NCI-H146 (cell line): ENCODE data around the gene BCORL1.
A peak's percentile ranks its signal among the peaks of the same experiment; 100 is the strongest.

Source experiments
- DNase-seq: peaks from one replicate; lab custom pipeline; 2025; lab: John Stamatoyannopoulos, UW

BCORL1 gene

DNA sequence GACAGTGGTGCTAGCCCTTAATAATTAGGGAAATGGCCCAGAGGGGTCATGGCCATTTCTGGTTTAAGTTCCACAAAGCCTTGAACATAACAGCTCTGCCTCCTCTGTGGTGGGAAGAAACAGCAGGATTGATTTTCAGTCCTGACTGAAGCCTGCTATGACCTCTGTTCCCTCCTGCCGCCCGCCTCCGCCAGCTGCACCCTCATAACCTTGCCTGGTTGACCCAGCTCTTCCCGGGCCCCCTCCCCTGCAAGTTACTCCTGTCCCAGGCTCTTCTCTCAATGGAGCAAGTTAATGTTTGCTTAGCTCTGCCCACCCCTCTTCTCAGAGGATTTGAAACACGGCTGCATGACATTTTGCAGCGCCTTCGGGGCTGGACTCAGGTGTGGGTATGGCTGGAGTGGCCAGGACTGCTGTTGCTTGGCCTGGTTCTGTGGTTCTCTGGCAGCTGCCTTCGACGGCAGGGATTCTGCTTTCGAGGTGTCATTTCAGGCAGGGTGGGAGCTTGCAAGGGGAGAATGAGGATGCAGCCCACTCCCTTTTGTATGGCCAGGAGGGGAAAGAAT is 27.3 kb downstream of the BCORL1 start:
- DNase-seq: no peak

DNA sequence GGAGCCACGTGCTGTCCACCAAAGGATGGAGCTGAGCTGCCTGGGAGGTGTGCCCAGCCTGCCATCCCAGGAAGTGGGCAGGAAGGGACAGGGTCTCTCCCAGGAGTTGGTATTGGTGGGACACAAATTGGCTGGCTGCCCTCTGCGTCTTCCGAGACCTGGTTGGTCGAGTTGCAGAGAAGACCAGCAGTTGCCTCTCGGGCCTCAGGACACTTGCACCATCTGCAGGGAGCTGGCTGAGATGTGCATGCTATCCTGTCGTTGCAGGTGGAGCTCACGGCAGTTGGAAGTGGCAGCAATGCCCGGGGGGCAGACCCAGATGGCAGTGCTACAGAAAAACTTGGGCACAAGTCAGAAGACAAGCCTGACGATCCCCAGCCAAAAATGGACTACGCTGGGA is 30.2 kb downstream of the BCORL1 start:
- no peak for DNase-seq

DNA sequence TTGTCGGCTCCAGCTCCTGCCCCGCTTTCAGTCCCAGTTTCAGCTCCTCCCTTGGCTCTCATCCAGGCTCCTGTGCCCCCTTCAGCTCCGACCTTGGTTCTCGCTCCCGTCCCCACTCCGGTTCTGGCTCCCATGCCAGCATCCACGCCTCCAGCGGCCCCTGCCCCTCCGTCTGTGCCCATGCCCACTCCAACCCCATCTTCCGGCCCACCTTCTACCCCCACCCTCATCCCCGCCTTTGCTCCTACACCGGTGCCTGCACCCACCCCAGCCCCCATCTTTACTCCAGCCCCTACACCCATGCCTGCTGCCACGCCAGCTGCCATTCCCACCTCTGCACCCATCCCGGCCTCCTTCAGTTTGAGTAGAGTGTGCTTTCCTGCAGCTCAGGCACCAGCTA is 31.2 kb downstream of the BCORL1 start:
- DNase-seq: no peak

DNA sequence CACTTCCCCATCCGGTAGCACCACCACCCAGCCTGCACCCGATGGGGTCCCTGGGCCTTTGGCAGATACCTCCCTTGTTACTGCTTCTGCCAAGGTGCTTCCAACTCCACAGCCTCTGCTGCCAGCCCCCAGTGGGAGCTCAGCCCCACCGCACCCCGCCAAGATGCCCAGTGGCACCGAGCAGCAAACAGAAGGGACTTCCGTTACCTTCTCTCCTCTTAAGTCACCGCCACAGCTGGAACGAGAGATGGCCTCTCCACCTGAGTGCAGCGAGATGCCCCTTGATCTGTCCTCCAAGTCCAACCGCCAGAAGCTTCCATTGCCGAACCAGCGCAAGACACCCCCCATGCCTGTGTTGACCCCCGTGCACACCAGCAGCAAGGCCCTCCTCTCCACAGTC is 31.9 kb downstream of the BCORL1 start:
- no peak for DNase-seq

DNA sequence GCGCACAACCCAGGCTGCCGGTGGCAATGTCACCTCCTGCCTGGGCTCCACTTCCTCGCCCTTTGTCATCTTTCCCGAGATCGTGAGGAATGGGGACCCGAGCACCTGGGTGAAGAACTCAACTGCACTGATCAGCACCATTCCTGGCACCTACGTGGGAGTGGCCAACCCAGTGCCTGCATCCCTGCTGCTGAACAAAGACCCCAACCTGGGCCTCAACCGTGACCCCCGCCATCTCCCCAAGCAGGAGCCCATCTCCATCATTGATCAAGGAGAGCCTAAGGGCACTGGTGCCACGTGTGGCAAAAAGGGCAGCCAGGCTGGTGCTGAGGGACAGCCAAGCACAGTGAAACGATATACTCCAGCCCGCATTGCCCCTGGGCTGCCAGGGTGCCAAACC is 32.3 kb downstream of the BCORL1 start:
- DNase-seq: no peak

DNA sequence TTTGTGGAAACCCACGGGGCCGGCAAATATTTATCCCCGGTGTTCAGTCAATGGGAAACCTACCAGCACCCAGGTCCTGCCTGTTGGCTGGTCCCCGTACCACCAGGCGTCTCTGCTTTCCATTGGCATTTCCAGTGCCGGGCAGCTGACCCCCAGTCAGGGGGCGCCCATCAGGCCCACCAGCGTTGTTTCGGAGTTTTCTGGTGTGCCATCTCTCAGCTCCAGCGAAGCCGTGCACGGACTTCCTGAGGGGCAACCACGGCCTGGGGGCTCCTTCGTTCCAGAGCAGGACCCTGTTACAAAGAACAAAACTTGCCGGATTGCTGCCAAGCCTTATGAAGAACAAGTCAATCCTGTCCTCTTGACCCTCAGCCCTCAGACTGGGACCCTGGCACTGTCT is 32.7 kb downstream of the BCORL1 start:
- DNase-seq: no peak

DNA sequence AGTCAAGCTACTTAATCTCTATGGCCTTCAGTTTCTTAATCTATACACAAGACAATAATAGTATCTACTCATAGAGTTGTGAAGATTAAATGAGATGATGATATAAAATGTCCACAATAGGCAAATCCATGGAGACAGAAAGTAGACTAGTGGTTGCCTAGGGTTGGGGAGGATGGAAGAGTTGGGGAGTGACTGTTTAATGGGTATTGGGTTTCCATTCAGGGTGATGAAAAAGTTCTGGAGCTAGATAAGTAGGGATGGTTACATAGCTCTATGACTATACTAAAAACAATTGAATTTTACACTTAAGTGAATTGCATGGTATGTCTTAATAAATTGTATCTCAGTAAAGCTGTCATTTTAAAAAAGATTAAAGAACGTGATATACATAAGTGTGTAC is 35.7 kb downstream of the BCORL1 start:
- no peak for DNase-seq

DNA sequence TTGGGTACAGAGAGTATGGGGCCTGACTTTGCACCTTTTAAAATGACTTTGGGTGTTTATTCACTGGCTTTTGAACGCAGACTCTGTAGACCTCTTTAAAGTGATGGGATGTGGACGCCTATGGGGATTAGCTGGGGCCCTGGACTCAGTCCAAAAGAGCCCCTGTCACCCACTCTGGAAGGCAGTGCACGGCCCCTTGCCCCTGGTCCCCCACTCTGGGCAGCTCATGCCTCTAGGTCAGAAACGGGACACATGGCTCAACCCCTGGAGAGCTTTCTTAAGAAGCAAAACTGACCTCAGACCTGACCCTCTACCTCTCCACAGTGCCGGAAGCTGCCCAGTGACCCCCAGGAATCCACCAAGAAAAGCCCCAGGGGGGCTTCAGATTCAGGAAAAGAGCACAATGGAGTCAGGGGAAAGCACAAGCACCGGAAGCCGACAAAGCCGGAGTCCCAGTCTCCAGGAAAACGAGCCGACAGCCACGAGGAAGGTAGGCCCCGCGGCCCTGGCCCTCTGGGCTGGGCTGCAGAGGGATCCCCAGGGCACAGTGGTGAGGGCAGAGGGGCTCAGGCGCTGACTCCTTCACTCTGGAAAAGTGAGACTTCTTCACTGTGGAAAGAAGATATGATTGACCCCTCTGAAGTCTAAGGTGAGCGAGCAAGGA is 38.4 kb downstream of the BCORL1 start:
- no peak for DNase-seq

DNA sequence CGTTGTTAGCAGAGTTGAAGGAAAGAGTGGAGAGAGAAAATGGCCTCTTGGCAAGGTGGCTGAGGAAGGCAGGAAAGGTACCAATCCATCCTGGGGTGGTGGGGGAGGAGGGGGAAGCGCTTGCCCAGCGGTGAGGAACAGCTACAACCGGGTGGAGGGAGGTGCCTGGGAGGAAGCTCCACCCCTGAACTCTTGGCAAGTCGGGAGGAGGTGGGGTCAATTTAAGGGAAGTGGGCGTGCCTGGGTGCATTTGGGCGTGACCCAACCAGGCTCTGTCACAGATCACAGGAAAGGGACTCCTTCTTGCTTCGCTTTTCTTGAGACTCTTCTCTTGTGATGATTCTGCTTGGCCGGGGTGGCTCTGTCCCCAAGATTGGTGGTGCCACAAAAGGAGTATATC is 41.7 kb downstream of the BCORL1 start:
- DNase-seq: peak; percentile 4

DNA sequence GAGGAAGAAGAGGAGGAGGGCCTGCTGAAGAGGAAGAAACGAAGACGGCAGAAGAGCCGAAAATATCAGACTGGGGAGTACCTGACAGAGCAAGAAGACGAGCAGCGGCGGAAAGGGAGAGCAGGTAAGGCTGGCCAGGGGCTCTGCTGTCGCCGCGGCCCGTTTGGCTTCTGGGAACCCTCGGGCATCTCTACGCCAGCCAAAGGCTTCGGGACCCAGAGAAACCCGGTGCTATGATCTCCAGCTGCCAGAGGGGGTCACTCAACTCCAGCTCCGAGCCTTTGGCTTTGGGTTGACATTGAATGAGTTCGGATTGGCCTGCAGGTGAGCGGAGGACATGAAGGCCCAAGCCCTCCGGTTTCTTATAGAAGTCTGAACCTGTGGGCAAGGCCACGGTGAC is 42.8 kb downstream of the BCORL1 start:
- DNase-seq: no peak

DNA sequence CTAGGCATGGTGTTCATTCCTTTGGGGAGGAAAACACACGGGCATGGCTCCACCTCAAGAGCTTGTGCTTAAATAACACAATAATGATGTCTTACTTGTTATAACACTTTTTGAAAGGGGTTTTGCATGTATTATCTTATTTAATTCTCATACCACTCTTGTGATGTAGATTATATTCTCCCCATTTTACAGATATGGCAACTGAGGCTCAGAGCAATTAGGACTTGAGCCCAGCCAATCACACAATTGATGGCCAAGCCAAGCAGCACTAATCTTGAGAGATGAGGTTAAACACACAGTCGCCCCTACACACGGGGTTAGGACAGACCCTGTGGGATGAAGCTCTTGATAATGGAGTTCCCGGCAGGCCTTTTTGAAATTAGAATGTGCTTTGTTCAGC is 45.1 kb downstream of the BCORL1 start:
- no peak for DNase-seq

DNA sequence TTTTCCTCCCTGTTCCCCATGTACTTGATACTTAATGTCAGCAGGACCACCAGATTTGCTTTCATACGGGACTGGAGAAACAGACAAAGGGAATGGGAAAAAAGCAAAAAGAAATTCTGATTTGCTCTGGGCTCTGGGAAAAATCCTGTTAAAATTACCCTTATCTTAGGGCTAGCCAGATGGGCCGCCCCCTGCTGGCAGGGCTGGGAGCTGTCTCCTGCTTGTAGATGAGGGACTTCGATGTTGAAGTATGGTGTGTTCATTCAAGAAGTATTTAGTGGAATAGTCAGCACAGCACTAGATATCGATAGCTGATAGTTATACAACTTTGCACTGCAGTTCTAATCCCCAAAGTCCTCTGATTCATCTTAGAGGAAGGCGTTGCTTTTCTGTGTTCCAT is 45.8 kb downstream of the BCORL1 start:
- DNase-seq: no peak

DNA sequence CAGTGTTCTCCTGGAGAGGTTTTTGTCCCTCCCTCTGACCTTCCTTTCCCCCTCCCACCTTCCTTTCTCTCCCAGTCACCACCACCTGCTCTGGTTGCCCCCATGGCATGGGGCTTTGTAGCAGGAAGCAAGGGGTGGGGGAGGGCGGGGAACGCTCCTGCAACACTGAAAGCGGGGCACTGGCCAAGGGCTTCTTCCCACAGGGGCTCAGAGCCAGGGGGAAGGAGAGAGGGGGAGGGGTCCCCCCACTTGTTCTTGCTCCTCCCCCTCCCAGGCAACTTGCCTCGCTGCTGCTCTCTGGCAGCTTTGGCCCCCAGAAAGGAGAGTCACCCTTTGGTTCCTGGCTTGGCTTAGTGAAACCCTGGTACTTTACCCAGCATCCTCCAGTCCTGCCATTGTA is 48.4 kb downstream of the BCORL1 start:
- no peak for DNase-seq

DNA sequence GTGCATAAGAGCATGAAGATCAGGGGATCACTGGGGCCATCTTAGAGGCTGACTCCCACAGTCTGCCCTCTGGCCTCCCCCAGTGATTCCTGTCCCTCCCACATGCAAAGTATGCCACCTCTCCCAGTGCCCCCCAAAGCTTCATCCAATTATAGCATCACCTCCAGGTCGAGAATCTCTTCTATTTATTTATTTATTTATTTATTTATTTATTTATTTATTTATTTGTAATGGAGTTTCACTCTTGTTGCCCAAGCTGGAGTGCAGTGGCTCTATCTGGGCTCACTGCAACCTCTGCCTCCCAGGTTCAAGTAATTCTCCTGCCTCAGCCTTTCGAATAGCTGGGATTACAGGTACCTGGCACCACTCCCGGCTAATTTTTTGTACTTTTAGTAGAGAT is 50.1 kb downstream of the BCORL1 start:
- DNase-seq: no peak

DNA sequence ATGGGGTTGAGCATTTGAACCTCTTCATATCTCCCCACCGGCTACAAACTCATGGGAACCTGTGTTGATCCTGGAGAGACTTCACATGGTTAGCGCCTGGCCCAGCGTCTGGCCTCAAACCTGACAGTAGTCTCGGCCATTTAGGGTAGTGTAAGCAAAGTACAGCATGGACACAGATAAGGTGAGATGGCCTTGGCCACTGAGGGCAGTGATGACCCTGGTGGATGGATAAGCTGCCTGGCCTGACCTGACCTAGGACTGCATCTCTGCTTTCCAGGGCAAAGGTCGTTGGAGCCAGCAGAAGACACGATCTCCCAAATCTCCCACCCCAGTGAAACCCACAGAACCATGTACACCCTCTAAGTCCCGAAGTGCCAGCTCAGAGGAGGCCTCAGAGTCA is 51.7 kb downstream of the BCORL1 start:
- DNase-seq: no peak

DNA sequence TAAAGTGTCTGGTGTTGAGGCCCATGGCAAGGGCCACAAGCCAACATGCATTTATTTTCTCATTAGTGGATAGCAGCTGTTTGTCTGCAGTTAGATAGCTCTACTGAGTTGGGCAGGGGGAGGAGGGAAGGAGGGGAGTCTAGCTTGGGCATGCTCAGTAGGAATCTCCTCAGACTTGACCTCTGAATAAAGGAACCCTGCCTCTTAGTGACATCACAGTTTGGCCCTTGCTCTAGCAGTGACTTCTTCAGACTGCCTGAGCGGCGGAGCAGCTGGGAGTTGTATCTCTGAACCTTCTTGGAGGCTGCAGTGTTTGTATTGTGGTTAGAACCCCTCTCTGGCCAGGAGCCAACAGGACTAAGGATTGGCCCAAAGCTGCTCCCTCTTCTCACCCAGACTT is 57.4 kb downstream of the BCORL1 start:
- DNase-seq: no peak

DNA sequence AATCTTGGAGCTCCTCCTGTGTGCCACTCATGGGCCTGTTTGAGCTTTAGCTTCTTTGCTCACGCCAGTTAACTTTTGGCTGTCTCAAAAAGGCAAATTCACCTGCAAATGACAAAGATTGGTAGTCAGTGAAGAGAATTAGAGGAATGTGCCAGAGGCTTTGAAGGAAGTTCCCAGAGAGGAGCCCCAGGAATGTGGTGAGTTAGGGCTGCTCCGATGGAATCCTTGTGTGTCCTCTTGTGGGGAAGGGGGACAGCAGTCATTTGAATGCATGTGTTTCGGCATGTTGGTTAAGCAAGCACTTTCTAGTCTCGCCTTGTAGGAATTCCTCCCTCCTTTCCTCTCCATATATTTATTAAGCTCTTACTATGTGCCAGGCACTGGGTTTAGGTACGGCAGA is 65.0 kb downstream of the BCORL1 start:
- no peak for DNase-seq

DNA sequence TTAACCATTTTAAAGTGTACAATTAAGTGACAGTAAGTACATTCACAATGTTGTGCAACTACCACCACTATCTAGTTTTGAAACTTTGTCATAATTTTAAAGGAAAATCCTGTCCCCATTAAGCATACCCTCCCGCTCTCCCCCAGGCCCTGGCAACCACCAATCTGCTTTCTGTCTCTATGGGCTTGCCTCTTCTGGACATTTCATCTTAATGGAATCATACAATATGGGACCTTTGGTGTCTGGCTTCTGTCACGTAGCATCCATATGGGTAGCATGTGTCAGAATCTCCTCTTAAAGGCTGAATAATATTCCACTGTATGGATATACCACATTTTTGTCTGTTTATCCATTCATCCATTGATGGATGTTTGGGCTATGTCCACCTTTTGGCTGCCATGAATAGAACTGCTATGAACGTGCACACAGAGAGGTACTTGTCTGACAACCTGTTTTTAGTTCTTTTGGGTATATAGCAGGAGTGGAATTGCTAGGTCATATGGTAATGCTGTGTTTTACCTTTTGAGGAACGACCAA is 66.3 kb downstream of the BCORL1 start:
- no peak for DNase-seq

DNA sequence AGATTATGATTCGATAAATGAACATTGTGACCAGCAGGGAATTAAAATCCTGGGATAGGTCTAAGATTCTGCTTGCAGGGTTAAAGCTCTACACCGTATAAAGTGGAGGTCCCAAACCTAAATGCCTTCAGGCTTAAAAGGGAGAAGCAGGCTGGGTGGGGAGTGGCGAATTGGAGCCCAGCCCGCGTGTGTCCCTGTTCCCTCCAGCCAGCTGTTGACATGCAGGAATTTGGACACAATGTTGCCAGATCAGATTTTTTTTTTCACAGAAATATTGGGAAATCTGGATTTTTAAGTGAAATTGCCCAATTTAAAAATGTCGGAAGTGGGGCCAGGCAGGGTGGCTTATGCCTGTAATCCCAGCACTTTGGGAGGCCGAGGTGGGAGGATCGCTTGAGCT is 67.4 kb downstream of the BCORL1 start:
- DNase-seq: no peak

DNA sequence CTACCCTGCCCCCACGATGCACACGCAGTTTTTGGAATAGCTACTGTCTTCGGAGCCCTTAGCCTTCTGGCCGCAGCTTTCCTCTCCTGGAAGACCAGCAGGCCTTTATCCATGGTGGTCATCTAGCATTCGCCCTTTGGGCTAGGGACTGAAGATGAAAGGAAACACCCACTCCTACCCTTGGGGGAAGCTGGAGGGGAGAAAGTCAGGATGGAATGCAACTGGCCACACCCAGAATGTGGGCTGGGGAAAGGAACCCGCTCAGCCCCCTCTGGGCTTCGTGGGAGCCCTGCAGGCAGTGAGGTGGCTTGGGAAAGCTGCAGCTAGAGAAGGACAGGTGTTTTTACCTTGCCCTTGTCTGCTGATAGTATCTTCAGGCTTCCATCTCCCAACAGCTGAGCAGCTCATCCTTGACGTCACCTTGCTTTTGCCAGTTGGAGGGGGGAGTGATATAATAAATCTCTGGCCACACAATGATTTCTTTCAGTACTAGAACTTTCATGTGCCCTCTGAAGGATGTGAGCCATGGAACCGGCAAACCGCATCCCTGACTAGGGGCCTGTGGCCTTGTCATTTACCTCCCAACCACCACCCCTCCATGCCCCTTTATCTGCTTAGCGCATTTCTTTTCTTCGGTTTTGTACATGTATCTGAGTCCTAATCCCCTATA is 68.9 kb downstream of the BCORL1 start:
- no peak for DNase-seq

DNA sequence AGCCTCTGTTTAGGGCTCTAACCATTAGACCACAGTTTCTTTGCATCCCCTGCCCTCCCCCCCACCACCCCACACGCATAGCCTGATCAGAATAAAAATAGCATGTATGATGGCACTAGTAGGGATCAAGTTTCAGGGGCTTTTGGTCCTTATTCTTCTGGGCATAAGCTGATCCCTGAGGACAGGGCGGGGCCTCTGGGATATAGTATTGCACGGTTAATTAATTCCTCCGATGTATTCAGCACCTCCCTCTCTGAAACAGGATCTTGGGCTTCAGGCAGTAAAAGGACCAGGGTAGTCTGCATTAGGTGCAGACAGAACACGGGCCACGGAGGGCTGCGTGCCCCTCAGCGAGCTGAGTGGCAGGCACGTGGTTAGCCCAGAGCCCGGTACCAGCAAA is 70.8 kb downstream of the BCORL1 start:
- no peak for DNase-seq

DNA sequence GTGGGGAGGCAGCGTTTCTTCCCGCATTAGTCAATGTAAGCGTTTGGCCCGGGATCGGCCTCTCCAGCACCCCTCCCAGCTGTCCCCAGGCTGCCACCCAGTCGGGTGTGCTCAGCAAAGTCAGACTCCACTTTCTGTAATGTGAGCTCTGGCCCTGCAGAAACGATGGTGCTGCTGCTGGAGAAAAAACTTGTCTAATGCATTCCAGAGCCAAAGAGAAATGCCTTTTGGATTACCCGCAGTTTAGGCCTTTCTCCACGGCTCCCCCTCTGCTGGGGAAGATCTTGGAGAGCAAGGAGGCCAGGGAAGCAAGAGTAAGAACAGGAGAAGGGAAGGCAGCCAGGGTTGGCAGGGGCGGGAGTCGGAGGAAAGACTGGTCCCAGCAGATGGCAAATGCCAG is 72.7 kb downstream of the BCORL1 start:
- DNase-seq: no peak

DNA sequence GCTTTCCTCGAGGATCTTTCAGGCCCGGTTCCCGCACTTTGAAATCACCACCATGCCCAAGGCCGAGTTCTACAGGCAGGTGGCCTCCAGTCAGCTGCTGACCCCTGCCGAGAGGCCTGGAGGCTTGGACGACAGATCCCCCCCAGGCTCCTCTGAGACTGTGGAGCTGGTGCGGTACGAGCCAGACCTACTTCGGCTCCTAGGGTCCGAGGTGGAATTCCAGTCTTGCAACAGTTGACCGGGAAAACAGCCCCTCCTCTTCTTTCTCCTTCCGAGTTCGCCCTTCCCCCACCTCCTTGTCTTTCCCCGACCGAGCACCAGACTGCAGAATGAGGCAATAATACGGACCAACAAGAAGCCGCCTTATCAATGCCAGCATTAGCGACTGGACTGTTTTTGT is 73.5 kb downstream of the BCORL1 start:
- no peak for DNase-seq

DNA sequence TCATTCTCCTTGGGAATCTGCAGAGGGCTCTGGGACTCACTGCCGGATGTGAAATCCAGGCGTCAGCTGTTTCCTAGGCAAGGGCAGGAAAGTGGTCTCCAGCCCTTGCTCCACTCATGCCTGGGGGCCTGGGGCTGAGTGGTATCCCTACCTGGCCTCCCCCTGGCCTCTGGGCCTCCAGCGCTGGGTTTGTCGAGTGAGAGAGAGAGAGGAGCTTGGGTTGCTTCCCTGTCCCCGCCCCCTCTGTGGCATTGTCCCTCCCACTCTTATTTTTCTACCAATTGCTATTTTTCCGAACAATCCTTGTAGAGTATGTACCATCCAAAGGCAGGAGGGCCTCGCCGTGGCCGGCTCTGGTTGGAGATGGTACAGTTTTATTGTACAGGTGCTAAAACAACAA is 74.8 kb downstream of the BCORL1 start:
- DNase-seq: no peak
